Endothelial cell of umbilical vein (primary cell): ENCODE data around the gene NECTIN3. TPM values are rescaled to one million over a fixed set of nuclear protein-coding genes. Genes with fewer than 3 reads are reported as not detected.

Experiments
- BruUV-seq: library from RNA; stranded (reverse); fragments of 400-500 nt; replicated peaks from 2 replicates; lab custom pipeline; 2021; lab: Mats Ljungman, UMichigan
- CTCF ChIA-PET: fragments of 300-600, 350-600 bp; sonication (Branson Sonifier 250); formaldehyde crosslinking; loops from one replicate; lab custom pipeline; 2021; ENCODE audit warnings: antibody characterized with exemption, inconsistent platforms; lab: Charles Lee
- POLR2A ChIA-PET: fragments of 300-600, 350-600 bp; sonication (Branson Sonifier 250); formaldehyde crosslinking; loops from one replicate; lab custom pipeline; 2021; ENCODE audit warnings: antibody characterized with exemption, inconsistent platforms; lab: Charles Lee
- DNase-seq: peaks from one replicate; pipeline ENCODE4 v3.0.0-alpha.2; 2011; ENCODE audit warnings: low read depth, low spot score
- FAIRE-seq: peaks from 2 replicates; lab custom pipeline; 2011; peaks lifted over from hg19 to GRCh38; lab: Jason Lieb, UNC
- H2AFZ ChIP-seq: 2 replicates; pipeline ENCODE4 v1.6.0; 2012; ENCODE audit warnings: low read depth, low read length, control low read depth, inconsistent platforms
- H3K27ac ChIP-seq: 2 replicates; pipeline ENCODE4 v1.5.1; 2011; ENCODE audit warnings: low read depth, mild to moderate bottlenecking, control low read depth, low read length, moderate library complexity; ENCODE audit not compliant: insufficient read depth
- H3K27me3 ChIP-seq, 2 experiments: 2 replicates each; pipeline versions ENCODE4 v1.6.0 to v1.6.1; 2011; ENCODE audit warnings: low read length in 2 of 2, mixed read lengths in 1 of 2; ENCODE audit not compliant: control insufficient read depth in 2 of 2, insufficient read depth in 2 of 2
- H3K36me3 ChIP-seq, 2 experiments: 2 replicates in 1 of 2; 3 replicates in 1 of 2; pipeline ENCODE4 v1.5.1; 2011; ENCODE audit warnings: low read length in 2 of 2, mild to moderate bottlenecking in 1 of 2, moderate library complexity in 1 of 2; ENCODE audit not compliant: control insufficient read depth in 2 of 2, insufficient read depth in 2 of 2; ENCODE audit errors: extremely low read depth in 1 of 2
- H3K4me1 ChIP-seq: 3 replicates; pipeline ENCODE4 v1.5.1; 2011; ENCODE audit warnings: mild to moderate bottlenecking, low read length; ENCODE audit not compliant: control insufficient read depth, insufficient read depth; ENCODE audit errors: extremely low read depth
- H3K4me2 ChIP-seq: 2 replicates; pipeline ENCODE4 v1.6.1; 2011; ENCODE audit warnings: low read length, control low read depth, mixed read lengths; ENCODE audit not compliant: insufficient read depth
- H3K4me3 ChIP-seq, 3 experiments: fragments of 200-600 bp in 1 of 3; sonication (generic), shearing (Covaris generic) in 1 of 3; replicated peaks in 1 of 3; 2 replicates each; pipeline ENCODE4 v1.5.1; 2011 to 2016; ENCODE audit warnings: control low read depth in 3 of 3, low read length in 3 of 3, mild to moderate bottlenecking in 2 of 3, inconsistent platforms in 1 of 3, low read depth in 1 of 3, moderate library complexity in 1 of 3; ENCODE audit not compliant: insufficient read depth in 1 of 3
- H3K79me2 ChIP-seq: 2 replicates; pipeline ENCODE4 v1.6.0; 2012; ENCODE audit warnings: low read length, inconsistent platforms; ENCODE audit not compliant: control insufficient read depth, insufficient read depth
- H3K9ac ChIP-seq: replicated peaks from 2 replicates; pipeline ENCODE3; 2011; ENCODE audit warnings: low read length, control low read depth; ENCODE audit not compliant: insufficient read depth; ENCODE audit errors: extremely low read depth
- H3K9me1 ChIP-seq: replicated peaks from 3 replicates; pipeline ENCODE4 v1.6.0; 2011; ENCODE audit warnings: mild to moderate bottlenecking, low read length; ENCODE audit not compliant: control insufficient read depth, insufficient read depth; ENCODE audit errors: extremely low read depth
- H3K9me3 ChIP-seq: replicated peaks from 2 replicates; pipeline ENCODE4 v1.5.1; 2012; ENCODE audit warnings: low read length, inconsistent platforms; ENCODE audit not compliant: control insufficient read depth, insufficient read depth
- H4K20me1 ChIP-seq: replicated peaks from 2 replicates; pipeline ENCODE3; 2011; ENCODE audit warnings: mild to moderate bottlenecking, low read length; ENCODE audit not compliant: control insufficient read depth, insufficient read depth; ENCODE audit errors: extremely low read depth
- EZH2 ChIP-seq: IDR thresholded peaks from 2 replicates; pipeline ENCODE4 v1.6.1; 2012; ENCODE audit warnings: borderline replicate concordance, low read depth, mild to moderate bottlenecking, moderate library complexity, low read length, inconsistent platforms; ENCODE audit not compliant: severe bottlenecking
- FOS ChIP-seq: IDR thresholded peaks from 2 replicates; pipeline ENCODE4 v1.6.1; 2011; ENCODE audit warnings: mild to moderate bottlenecking, low read length, moderate library complexity, borderline replicate concordance; ENCODE audit not compliant: insufficient read depth
- GATA2 ChIP-seq: IDR thresholded peaks from 2 replicates; pipeline ENCODE4 v1.7.0; 2011; ENCODE audit warnings: low read depth, mild to moderate bottlenecking, moderate library complexity, mixed read lengths, low read length; ENCODE audit not compliant: insufficient read length, insufficient read depth
- JUN ChIP-seq: IDR thresholded peaks from 2 replicates; pipeline ENCODE4 v1.6.1; 2011; ENCODE audit warnings: borderline replicate concordance, low read depth; ENCODE audit not compliant: insufficient read length, insufficient read depth
- MYC ChIP-seq: IDR thresholded peaks from one replicate; pipeline ENCODE4 v1.6.1; 2011; ENCODE audit warnings: mild to moderate bottlenecking, low read depth, low read length
- POLR2A ChIP-seq: IDR thresholded peaks from 2 replicates; pipeline ENCODE4 v1.6.1; 2012; ENCODE audit warnings: low read depth, mild to moderate bottlenecking, control low read depth, low read length
- POLR2AphosphoS5 ChIP-seq: IDR thresholded peaks from 2 replicates; pipeline ENCODE4 v1.6.1; 2012; ENCODE audit warnings: low read depth, mild to moderate bottlenecking, control low read depth, low read length, moderate library complexity; ENCODE audit not compliant: insufficient read depth
- dilution Hi-C: fragments of 300-500 bp; cut with MboI; formaldehyde crosslinking; loops from one replicate; pipeline ENCODE4 v1.15.0; 2019; ENCODE audit warnings: low sequenced_read_pairs; ENCODE audit not compliant: extremely low pct_ligation_motif_present
- intact Hi-C: fragments of 100-400 bp; cut with micrococcal nuclease; formaldehyde crosslinking; loops from one replicate; pipeline ENCODE4 v1.10.0; 2022
- polyA plus RNA-seq, 4 experiments: library from polyadenylated mRNA; depleted of rRNA in 3 of 4; stranded (reverse) in 3 of 4; unstranded in 1 of 4; fragments of >200 nt; gene quantifications; 2 replicates each; pipeline versions ENCODE4 v1.2.1 to v1.2.3, GENCODE V29; 2011 to 2012; ENCODE audit warnings: missing spikeins in 1 of 4
- total RNA-seq: library from RNA; stranded (reverse); gene quantifications from 2 replicates; pipeline ENCODE4 v1.2.3, GENCODE V29; 2021
- TF ChIP-seq, protein P1 (sequence below): IDR thresholded peaks from 2 replicates; pipeline ENCODE4 v1.6.1; 2011; ENCODE audit not compliant: insufficient read depth, insufficient read length
- TF ChIP-seq, protein P2 (sequence below), 2 donors: IDR thresholded peaks; 1 replicate in 1 of 2; 2 replicates in 1 of 2; pipeline ENCODE4 v1.5.1; 2011; ENCODE audit warnings: low read length in 2 of 2, mild to moderate bottlenecking in 2 of 2, moderate library complexity in 2 of 2, control low read depth in 1 of 2, inconsistent platforms in 1 of 2, low read depth in 1 of 2; ENCODE audit not compliant: insufficient read depth in 1 of 2; ENCODE audit errors: extremely low read depth in 1 of 2

NECTIN3 gene
- total and polyA plus RNA-seq, 2 donors (not counting 3 experiments of a cell fraction or from before 2014, with no cell fraction given), result 14.3 to 26.9 TPM

DNA sequence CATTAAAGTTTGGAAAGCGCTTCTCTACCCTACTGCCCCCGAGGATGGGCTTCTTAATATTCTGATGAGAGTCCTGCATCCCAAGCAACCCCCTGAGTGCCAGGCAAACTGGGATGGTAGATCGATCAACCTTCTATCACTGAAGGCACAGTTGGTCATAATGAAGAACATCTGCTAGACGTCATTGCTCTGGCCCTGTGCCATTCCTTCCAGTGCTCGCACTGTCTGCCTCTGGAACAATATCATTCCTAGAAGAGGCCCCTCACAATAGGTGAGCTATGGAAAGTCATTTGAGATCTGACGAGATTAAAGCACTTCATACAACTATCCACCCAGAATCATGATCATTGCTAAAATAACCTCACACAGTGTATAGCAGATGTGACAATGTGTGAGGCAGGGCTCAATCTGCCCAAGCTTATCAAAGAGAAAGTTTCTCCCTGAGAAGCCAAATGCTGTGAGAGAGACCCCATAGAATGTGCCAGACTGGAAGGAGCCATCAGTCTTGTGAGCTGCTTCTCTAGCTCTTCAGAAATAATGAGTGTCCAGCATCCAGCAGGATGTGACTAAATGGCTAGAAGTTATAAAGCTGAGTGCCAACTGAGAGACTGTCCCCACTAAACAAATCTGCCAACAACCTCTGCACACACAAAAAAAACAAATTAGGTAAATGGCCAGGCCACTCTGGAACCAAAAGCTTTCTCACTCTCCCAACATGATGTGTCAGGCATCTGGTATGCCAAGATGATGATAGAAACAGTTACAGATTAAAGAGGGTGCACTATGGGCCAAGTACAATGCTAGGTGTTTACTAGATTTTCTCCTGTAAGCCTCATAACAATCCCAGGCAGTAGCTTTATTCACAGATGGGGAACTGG, 165.5 kb downstream of the NECTIN3 start:
- no peak overlapping the region for H3K4me2 ChIP-seq
- FAIRE-seq (no peak), DNase-seq (no peak)
- CTCF ChIA-PET, result no interaction called here
- H3K36me3 ChIP-seq, result no peaks in the 10 kb centered on the region
- intact Hi-C loops (no loop called here), dilution Hi-C loops (no loop called here)
- H3K27me3 ChIP-seq, result no peaks in the 10 kb centered on the region
- no TSS peak for BruUV-seq
- no peak overlapping the region for H3K4me3 ChIP-seq
- H4K20me1 ChIP-seq, result no peaks in the 10 kb centered on the region
- H2AFZ ChIP-seq, result no peak overlapping the region
- no peaks in the 10 kb centered on the region for H3K9me3 ChIP-seq
- no peaks in the 10 kb centered on the region for H3K9me1 ChIP-seq
- TF ChIP-seq JUN, result no peak
- TF ChIP-seq FOS, result no peak
- TF ChIP-seq, protein P1, sequence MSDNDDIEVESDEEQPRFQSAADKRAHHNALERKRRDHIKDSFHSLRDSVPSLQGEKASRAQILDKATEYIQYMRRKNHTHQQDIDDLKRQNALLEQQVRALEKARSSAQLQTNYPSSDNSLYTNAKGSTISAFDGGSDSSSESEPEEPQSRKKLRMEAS, result no peak
- no peaks in the 10 kb centered on the region for H3K79me2 ChIP-seq
- no peak overlapping the region for H3K27ac ChIP-seq
- POLR2A ChIA-PET, result no interaction called here
- H3K9ac ChIP-seq, result no peak overlapping the region
- H3K4me1 ChIP-seq, result no peaks in the 10 kb centered on the region

DNA sequence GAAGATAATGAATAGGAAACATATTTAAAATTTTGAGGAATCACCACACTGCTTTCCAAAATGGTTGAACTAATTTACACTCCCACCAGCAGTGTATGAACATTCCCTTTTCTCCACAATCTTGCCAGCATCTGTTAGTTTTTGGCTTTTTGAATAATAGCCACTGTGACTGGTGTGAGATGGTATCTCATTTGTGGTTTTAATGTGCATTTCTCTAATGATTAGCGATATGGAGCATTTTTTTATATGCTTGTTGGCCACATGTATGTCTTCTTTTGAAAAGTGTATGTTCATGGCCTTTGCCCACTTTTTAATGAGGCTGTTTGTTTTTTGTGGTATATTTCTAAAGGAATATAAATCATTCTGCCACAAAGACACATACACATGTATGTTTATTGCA, 166.3 kb downstream of the NECTIN3 start:
- ChIA-PET POLR2A (no interaction called here), CTCF (no interaction called here)
- no peak overlapping the region for H3K4me3 ChIP-seq
- H3K27ac ChIP-seq, result no peak overlapping the region
- DNase-seq (no peak), FAIRE-seq (no peak)
- TF ChIP-seq POLR2A, result no peak
- TF ChIP-seq, protein P1, result no peak
- TF ChIP-seq, protein P2, sequence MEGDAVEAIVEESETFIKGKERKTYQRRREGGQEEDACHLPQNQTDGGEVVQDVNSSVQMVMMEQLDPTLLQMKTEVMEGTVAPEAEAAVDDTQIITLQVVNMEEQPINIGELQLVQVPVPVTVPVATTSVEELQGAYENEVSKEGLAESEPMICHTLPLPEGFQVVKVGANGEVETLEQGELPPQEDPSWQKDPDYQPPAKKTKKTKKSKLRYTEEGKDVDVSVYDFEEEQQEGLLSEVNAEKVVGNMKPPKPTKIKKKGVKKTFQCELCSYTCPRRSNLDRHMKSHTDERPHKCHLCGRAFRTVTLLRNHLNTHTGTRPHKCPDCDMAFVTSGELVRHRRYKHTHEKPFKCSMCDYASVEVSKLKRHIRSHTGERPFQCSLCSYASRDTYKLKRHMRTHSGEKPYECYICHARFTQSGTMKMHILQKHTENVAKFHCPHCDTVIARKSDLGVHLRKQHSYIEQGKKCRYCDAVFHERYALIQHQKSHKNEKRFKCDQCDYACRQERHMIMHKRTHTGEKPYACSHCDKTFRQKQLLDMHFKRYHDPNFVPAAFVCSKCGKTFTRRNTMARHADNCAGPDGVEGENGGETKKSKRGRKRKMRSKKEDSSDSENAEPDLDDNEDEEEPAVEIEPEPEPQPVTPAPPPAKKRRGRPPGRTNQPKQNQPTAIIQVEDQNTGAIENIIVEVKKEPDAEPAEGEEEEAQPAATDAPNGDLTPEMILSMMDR (IDR thresholded peaks at IDR 0.05; ENCODE audit: extremely low read depth in 1 of 2, insufficient read depth in 1 of 2, low read depth in 1 of 2, low read length in 2 of 2), result no peak
- no peak for TF ChIP-seq EZH2
- TF ChIP-seq FOS, result no peak
- TF ChIP-seq MYC, result no peak
- no peak for TF ChIP-seq GATA2
- TF ChIP-seq JUN, result no peak
- no peak for TF ChIP-seq POLR2AphosphoS5
- BruUV-seq, result no TSS peak
- H3K79me2 ChIP-seq, result no peaks in the 10 kb centered on the region
- no peaks in the 10 kb centered on the region for H3K36me3 ChIP-seq
- H3K9me3 ChIP-seq, result no peaks in the 10 kb centered on the region
- H2AFZ ChIP-seq, result no peak overlapping the region
- H4K20me1 ChIP-seq, result no peaks in the 10 kb centered on the region
- no peak overlapping the region for H3K4me2 ChIP-seq
- no peaks in the 10 kb centered on the region for H3K27me3 ChIP-seq
- H3K4me1 ChIP-seq, result no peaks in the 10 kb centered on the region
- no peak overlapping the region for H3K9ac ChIP-seq
- dilution Hi-C loops, result no loop called here
- intact Hi-C loops, result no loop called here
- H3K9me1 ChIP-seq, result no peaks in the 10 kb centered on the region
